HEK293 (cell line): ENCODE results near the gene SLC44A5.

Experiments used
- CTCF ChIA-PET: fragments of 350-600 bp; formaldehyde crosslinking; extraction: SDS; loops from one replicate; lab custom pipeline; 2021; ENCODE audit warnings: antibody characterized with exemption; lab: Yijun Ruan, JAX
- POLR2A ChIA-PET: fragments of 300-600 bp; formaldehyde crosslinking; extraction: SDS; loops from one replicate; lab custom pipeline; 2020; ENCODE audit warnings: antibody characterized with exemption, inconsistent platforms; lab: Yijun Ruan, JAX
- H3K27ac ChIP-seq: fragments of 200-500 bp; sonication (Bioruptor generic); 2 replicates; pipeline ENCODE4 v1.5.1; 2014; ENCODE audit warnings: low read depth, low read length, control low read depth, inconsistent platforms; ENCODE audit errors: extremely low read depth
- H3K36me3 ChIP-seq, 2 experiments: fragments of 200-500 bp in 1 of 2; sonication (Bioruptor generic) in 1 of 2; 1 replicate in 1 of 2; 2 replicates in 1 of 2; pipeline ENCODE4 v1.5.1; 2014 to 2017; ENCODE audit warnings: inconsistent platforms in 2 of 2, low read length in 2 of 2; ENCODE audit not compliant: control insufficient read depth in 2 of 2, insufficient read depth in 1 of 2
- H3K4me1 ChIP-seq: fragments of 200-500 bp; sonication (Bioruptor generic); 2 replicates; pipeline ENCODE4 v1.5.1; 2014; ENCODE audit warnings: mild to moderate bottlenecking, low read length, inconsistent platforms; ENCODE audit not compliant: control insufficient read depth, insufficient read depth
- H3K4me3 ChIP-seq: 2 replicates; pipeline ENCODE4 v1.5.1; 2011; ENCODE audit warnings: low read depth, mild to moderate bottlenecking, control low read depth, low read length, moderate library complexity
- H3K9me3 ChIP-seq: fragments of 200-500 bp; sonication (Bioruptor generic); 2 replicates; pipeline ENCODE4 v1.5.1; 2014; ENCODE audit warnings: low read depth, low read length, inconsistent platforms; ENCODE audit not compliant: control insufficient read depth, insufficient read depth
- SCRT2 ChIP-seq: fragments of 450-650 bp; formaldehyde crosslinking; IDR thresholded peaks from 2 replicates; pipeline ENCODE4 v1.5.1; 2016; ENCODE audit warnings: missing biosample characterization, missing genetic modification characterization
- ZFHX2 ChIP-seq: fragments of 450-650 bp; formaldehyde crosslinking; conservative IDR thresholded peaks from 2 replicates; pipeline ENCODE4 v1.5.1; 2016; ENCODE audit warnings: missing biosample characterization, missing genetic modification characterization
- ZNF214 ChIP-seq: fragments of 450-650 bp; formaldehyde crosslinking; IDR thresholded peaks from 2 replicates; pipeline ENCODE4 v1.5.1; 2017; ENCODE audit warnings: missing biosample characterization, mild to moderate bottlenecking, missing genetic modification characterization, borderline replicate concordance
- ZNF223 ChIP-seq: fragments of 450-650 bp; formaldehyde crosslinking; IDR thresholded peaks from 2 replicates; pipeline ENCODE4 v1.5.1; 2016; ENCODE audit warnings: missing biosample characterization, missing genetic modification characterization
- ZNF23 ChIP-seq: fragments of 450-650 bp; formaldehyde crosslinking; IDR thresholded peaks from 2 replicates; pipeline ENCODE4 v1.5.1; 2016; ENCODE audit warnings: missing biosample characterization, missing genetic modification characterization, borderline replicate concordance
- ZNF292 ChIP-seq: fragments of 450-650 bp; formaldehyde crosslinking; IDR thresholded peaks from 2 replicates; pipeline ENCODE4 v1.5.1; 2016; ENCODE audit warnings: low read depth, missing biosample characterization, missing genetic modification characterization, borderline replicate concordance
- ZNF426 ChIP-seq: fragments of 450-650 bp; formaldehyde crosslinking; IDR thresholded peaks from 2 replicates; pipeline ENCODE4 v1.5.1; 2017; ENCODE audit warnings: missing biosample characterization, missing genetic modification characterization, mild to moderate bottlenecking, inconsistent platforms, moderate library complexity
- ZNF530 ChIP-seq: fragments of 450-650 bp; formaldehyde crosslinking; IDR thresholded peaks from 2 replicates; pipeline ENCODE4 v1.5.1; 2016; ENCODE audit warnings: low read depth, missing biosample characterization, missing genetic modification characterization
- ZNF558 ChIP-seq: fragments of 450-650 bp; formaldehyde crosslinking; IDR thresholded peaks from 2 replicates; pipeline ENCODE4 v1.5.1; 2016; ENCODE audit warnings: missing biosample characterization, missing genetic modification characterization
- ZNF707 ChIP-seq: fragments of 450-650 bp; formaldehyde crosslinking; IDR thresholded peaks from 2 replicates; pipeline ENCODE4 v1.5.1; 2016; ENCODE audit warnings: missing biosample characterization, missing genetic modification characterization
- TF ChIP-seq, protein P1 (sequence below): fragments of 450-650 bp; formaldehyde crosslinking; IDR thresholded peaks from 2 replicates; pipeline ENCODE4 v1.5.1; 2017; ENCODE audit warnings: missing biosample characterization, missing genetic modification characterization
- TF ChIP-seq, protein P2 (sequence below): fragments of 450-650 bp; formaldehyde crosslinking; IDR thresholded peaks from 2 replicates; pipeline ENCODE4 v1.5.1; 2016; ENCODE audit warnings: missing biosample characterization, missing genetic modification characterization
- TF ChIP-seq, protein P3 (sequence below): fragments of 450-650 bp; formaldehyde crosslinking; IDR thresholded peaks from 2 replicates; pipeline ENCODE4 v1.5.1; 2016; ENCODE audit warnings: missing biosample characterization, missing genetic modification characterization
- TF ChIP-seq, protein P4 (sequence below): fragments of 450-650 bp; formaldehyde crosslinking; IDR thresholded peaks from 2 replicates; pipeline ENCODE4 v1.5.1; 2016; ENCODE audit warnings: missing biosample characterization, missing genetic modification characterization, low read depth

The SLC44A5 gene

DNA sequence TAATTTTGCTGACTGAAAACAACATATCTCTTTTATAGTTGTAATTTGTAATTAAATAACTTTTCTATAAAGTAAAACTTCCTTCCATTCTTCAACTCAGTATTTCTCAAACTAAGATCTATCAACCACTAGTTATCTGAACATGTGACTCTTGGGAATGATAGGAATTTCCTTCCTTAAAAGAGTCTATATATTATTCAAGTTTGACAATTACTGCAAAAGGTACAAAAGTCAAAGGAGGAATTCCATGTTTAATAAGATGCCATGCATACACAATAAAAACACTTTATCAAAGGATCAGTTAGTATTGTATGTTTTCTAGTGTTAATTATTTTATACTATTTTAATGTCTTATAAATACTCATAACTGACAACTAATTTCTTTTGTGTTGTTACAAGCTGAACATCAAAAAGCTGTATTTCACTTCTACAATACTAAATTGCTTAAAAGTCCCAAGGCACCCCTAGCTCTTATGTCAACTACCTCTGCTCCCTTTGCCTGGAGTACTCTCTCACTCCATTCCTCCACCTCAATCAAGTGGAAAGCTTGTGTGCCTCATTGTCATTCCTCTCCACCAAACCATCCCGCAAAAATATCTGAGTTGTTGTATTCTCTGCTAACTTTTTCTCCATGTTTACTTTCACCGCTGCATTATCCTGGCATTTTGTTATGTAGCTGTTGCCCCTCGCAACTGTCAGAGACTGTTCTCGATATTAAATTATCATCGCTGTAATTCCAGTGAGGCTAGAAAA, 67.9 kb downstream of the SLC44A5 start:
- H3K36me3 ChIP-seq: no peaks in the 10 kb centered on the region
- no peak overlapping the region for H3K4me3 ChIP-seq
- CTCF ChIA-PET: interaction anchor here (0.7 kb wide), 1 partner anchor 23 kb away, joined by 4 read pairs; no protein-coding TSS in a partner anchor
- POLR2A ChIA-PET: no interaction called here
- H3K9me3 ChIP-seq: no peaks in the 10 kb centered on the region
- no peak overlapping the region for H3K27ac ChIP-seq
- peaks cover 3% of the 10 kb centered on the region for H3K4me1 ChIP-seq
- TF ChIP-seq, protein P1, sequence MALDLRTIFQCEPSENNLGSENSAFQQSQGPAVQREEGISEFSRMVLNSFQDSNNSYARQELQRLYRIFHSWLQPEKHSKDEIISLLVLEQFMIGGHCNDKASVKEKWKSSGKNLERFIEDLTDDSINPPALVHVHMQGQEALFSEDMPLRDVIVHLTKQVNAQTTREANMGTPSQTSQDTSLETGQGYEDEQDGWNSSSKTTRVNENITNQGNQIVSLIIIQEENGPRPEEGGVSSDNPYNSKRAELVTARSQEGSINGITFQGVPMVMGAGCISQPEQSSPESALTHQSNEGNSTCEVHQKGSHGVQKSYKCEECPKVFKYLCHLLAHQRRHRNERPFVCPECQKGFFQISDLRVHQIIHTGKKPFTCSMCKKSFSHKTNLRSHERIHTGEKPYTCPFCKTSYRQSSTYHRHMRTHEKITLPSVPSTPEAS (tag by site-specific recombination): no peak
- TF ChIP-seq ZNF707 (no peak), ZNF558 (tag by site-specific recombination) (no peak), ZNF223 (tag by site-specific recombination) (no peak)

DNA sequence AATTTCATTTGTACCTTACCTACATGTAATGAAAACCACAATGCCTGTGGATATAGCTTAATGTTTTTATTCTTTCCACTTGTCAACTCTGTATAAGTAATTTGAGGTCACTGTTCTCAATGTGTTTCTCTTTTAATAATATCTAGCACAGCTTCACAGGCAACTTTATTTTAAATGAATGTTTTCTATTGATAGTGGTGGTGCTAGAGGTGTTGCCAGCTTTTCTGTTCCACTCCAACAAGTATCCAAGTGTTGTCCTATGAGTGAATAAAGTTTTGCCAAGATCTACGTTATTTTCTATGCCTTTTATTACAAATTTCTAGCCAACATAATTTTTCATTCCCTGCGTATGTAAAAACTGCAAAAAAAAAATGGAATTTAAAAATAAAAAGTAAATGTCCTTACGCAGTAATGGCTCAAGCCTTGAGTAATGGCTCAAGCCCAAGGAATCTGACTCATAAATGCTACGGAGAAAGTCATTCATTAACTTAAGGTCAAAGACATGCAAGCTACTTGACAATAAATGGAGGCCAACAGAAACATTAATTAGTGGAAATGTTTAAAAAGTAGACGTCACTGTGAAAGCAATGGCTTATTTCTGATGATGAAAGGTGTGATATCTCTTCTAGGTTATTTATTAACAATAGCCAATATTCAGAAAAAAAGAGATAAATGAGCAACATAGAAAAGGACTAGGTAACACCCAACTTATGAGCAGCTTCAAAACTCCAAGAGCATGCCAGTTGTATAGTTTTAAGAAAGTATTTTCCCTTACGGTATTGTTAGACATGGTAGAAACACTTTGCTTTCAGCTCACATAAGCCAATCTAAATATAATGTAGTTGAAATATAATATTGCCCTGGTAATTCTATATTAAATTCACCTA, 71.4 kb downstream of the SLC44A5 start:
- no peak overlapping the region for H3K4me3 ChIP-seq
- H3K4me1 ChIP-seq: peaks cover 3% of the 10 kb centered on the region
- TF ChIP-seq, protein P2, sequence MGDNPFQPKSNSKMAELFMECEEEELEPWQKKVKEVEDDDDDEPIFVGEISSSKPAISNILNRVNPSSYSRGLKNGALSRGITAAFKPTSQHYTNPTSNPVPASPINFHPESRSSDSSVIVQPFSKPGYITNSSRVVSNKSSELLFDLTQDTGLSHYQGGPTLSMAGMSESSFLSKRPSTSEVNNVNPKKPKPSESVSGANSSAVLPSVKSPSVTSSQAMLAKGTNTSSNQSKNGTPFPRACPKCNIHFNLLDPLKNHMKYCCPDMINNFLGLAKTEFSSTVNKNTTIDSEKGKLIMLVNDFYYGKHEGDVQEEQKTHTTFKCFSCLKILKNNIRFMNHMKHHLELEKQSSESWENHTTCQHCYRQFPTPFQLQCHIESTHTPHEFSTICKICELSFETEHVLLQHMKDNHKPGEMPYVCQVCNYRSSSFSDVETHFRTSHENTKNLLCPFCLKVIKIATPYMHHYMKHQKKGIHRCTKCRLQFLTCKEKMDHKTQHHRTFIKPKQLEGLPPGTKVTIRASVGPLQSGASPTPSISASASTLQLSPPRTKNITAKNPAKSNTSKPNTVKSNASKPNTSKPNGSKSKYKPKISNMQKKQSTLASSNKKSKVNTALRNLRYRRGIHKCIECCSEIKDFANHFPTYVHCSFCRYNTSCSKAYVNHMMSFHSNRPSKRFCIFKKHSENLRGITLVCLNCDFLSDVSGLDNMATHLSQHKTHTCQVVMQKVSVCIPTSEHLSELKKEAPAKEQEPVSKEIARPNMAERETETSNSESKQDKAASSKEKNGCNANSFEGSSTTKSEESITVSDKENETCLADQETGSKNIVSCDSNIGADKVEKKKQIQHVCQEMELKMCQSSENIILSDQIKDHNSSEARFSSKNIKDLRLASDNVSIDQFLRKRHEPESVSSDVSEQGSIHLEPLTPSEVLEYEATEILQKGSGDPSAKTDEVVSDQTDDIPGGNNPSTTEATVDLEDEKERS: no peak
- no peak for TF ChIP-seq ZNF426
- no peak for TF ChIP-seq ZFHX2 (tag by site-specific recombination)
- TF ChIP-seq, protein P3, sequence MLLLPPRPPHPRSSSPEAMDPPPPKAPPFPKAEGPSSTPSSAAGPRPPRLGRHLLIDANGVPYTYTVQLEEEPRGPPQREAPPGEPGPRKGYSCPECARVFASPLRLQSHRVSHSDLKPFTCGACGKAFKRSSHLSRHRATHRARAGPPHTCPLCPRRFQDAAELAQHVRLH (tag by site-specific recombination): no peak
- no peak for TF ChIP-seq SCRT2 (tag by site-specific recombination)
- TF ChIP-seq, protein P4, sequence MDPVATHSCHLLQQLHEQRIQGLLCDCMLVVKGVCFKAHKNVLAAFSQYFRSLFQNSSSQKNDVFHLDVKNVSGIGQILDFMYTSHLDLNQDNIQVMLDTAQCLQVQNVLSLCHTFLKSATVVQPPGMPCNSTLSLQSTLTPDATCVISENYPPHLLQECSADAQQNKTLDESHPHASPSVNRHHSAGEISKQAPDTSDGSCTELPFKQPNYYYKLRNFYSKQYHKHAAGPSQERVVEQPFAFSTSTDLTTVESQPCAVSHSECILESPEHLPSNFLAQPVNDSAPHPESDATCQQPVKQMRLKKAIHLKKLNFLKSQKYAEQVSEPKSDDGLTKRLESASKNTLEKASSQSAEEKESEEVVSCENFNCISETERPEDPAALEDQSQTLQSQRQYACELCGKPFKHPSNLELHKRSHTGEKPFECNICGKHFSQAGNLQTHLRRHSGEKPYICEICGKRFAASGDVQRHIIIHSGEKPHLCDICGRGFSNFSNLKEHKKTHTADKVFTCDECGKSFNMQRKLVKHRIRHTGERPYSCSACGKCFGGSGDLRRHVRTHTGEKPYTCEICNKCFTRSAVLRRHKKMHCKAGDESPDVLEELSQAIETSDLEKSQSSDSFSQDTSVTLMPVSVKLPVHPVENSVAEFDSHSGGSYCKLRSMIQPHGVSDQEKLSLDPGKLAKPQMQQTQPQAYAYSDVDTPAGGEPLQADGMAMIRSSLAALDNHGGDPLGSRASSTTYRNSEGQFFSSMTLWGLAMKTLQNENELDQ: no peak
- no peak for TF ChIP-seq ZNF530 (tag by site-specific recombination)
- no peak for TF ChIP-seq ZNF292 (tag by site-specific recombination)
- no peak for TF ChIP-seq ZNF23 (tag by site-specific recombination)
- no peak for TF ChIP-seq ZNF214 (tag by site-specific recombination)
- H3K9me3 ChIP-seq: no peaks in the 10 kb centered on the region
- ChIA-PET POLR2A (no interaction called here), CTCF (interaction anchor here (1.3 kb wide), 1 partner anchor 74 kb away, joined by 4 read pairs; no protein-coding TSS in a partner anchor)
- no peak overlapping the region for H3K27ac ChIP-seq
- H3K36me3 ChIP-seq: no peaks in the 10 kb centered on the region
